ENCODE data around the gene GRIK3.

- TF ChIP-seq SIN3A (conservative IDR thresholded peaks at IDR 0.05 in 1 of 2, IDR thresholded peaks at IDR 0.05 in 1 of 2; ENCODE audit: low read depth in 1 of 2, low read length in 2 of 2) (no peak), CTCF (IDR thresholded peaks at IDR 0.05; ENCODE audit: control extremely low read depth in 1 of 3, insufficient read depth in 1 of 3, low read depth in 1 of 3, low read length in 3 of 3) (no peak), RAD21 (IDR thresholded peaks at IDR 0.05 in 1 of 2, conservative IDR thresholded peaks at IDR 0.05 in 1 of 2; ENCODE audit: low read depth in 2 of 2, low read length in 2 of 2) (no peak), ZNF274 (IDR thresholded peaks at IDR 0.05; ENCODE audit: borderline replicate concordance, extremely low read depth, low read length) (no peak), POLR2AphosphoS5 (IDR thresholded peaks at IDR 0.05; ENCODE audit: low read depth, low read length) (no peak), TEAD4 (IDR thresholded peaks at IDR 0.05; ENCODE audit: low read depth, low read length) (no peak), MAFK (IDR thresholded peaks at IDR 0.05; ENCODE audit: low read depth, low read length) (no peak), KDM1A (IDR thresholded peaks at IDR 0.05; ENCODE audit: borderline replicate concordance, low read length) (no peak), ATF3 (IDR thresholded peaks at IDR 0.05; ENCODE audit: insufficient read depth, low read depth, low read length) (no peak), KDM5A (IDR thresholded peaks at IDR 0.05; ENCODE audit: low read length) (no peak), POLR2A (IDR thresholded peaks at IDR 0.05; ENCODE audit: control extremely low read depth in 1 of 2, low read depth in 2 of 2, low read length in 2 of 2) (no peak)
Measured at GRCh38 chr1:36988741-36989193, 45.5 kb downstream of the GRIK3 start.
